Measurements from ENCODE around the gene DPH2.
A peak's percentile ranks its signal among the peaks of the same experiment; 100 is the strongest.

The DPH2 gene

DNA sequence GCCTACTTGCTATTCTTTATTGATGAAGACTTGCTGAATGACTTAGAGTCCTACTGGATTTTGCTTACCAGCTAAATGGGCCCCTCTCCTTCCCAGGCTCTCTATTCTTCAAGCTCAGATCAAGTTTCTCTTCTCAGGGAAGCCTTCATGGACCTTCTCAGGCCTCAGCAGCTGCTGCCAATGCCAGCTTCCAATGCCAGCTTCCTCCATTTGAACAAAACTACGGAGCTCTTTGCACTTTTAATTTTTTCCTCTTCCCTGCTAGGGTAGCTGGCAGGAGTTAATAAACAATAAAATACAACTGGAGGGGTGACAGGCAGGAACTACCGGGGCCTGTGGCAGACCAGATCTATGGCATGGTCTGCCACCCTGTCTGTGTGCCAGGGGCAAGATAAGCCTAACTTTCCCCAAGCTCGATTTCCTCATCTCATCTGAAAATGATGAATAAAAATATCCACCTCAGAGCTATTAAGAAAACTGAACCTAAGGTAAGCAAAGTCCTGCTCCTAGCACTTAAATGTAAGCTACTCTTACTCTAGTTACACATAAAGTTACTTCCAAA lies 24.1 kb upstream of the DPH2 start:
- DNase-seq, result no peak

DNA sequence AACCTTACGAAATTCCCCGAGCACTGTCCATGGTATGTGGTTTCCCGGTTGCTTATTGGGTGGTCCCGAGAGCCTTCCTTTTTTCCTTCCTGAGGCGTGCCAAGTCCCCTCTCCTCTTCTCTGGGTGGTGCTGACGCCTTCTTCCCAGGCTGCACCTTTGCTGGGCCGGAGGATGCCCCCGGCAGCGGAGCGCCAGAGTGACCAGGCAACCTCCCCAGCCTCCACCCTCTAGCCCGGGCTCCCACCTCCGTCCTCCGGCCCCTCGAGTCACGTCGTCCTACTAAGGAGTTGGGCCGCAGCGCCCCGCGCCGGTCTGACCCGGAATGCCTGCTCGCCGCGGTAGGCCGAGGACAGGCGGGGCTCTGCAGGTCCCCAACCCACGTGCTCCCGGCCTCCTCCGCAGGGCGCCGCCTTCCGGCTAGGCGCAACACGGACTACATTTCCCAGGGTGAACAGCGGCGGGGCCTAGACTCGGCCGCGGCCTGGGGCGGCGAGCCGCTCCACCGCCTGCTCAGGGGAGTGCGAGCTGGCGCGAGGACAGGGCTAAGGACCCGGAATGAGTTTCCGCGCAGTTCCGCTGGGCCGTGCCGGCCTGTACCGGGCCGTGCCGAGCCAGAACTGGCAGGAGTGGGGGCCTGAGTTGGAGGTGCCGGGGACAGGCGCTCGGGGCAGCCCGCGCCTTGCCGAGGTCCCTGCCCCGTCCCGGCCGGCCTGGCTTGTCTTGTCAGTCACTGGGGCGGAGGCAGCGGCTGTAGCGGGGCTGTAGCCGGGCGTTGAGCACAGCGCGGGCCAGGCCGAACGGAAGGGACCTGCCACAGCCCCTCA lies 23.4 kb upstream of the DPH2 start, which contains the start of gene IPO13:
Gene IPO13 (plus strand): TSS at position 715 of the 825 bp plus-strand sequence. CDS start 651 bp downstream, outside the sequence.
- peak; percentile 95 for DNase-seq

DNA sequence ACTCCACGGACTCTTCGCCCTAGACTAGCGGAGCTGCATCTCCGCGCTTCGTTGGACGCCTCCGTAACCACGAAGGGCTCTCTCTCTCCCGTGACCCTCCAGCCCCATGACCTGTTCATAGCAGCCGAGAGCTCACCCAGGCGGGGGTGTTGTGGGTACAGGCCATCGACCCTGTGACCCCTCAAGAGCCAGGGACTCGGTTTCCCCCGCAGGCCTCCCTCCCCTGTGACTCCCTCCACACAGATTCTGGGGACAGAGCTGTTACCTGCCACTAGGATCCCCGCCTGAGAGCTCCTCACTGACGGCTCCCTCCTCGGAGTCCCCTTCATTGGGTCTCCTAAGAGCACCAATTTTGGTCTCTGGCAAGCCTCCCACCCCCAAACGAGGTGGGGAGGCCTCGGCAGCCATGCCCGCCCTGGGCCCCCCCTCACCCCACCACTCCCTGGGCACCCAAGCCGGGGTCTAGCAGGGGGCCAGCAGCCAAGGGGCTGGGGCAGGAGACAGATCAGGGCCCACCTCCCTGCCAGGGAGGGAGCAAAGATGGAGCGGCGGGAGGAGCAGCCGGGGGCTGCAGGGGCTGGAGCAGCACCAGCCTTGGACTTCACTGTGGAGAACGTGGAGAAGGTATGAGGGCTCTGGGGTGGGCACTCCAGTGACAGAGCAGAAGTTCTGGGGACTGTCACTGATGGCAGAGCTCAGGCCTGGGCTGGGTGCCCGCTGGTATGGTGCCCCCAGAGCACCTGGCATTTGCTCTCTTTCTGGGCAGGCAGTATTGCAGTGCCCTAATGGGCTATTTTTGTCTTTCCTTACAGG lies 22.5 kb upstream of the DPH2 start:
- no peak for DNase-seq

DNA sequence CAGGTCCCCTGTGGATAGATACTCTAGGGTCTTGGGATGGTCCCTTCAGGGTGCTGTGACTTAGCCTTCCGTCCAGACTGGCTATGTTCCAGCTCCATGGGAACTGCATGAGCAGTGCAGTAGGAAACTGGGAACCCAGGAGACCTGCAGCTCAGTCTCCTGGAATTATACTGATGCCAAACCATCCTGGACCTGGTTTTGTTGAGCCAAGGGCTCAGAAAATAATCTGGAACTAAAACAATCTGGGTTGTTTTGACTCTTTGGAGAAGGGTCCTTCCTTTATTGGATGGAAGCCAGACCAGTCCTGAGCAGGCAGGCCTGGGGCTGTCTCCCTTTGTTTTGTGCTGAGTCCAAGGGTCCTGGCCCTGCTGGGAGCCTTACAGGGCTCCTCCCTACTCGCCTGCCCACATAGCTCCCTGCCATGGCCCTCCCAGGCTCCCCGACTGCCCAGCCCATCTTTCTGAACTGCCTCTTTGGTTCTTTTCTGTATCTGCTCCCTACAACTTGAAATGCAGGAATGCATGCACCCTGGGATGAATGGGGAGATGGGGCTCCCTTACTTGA lies 21.9 kb upstream of the DPH2 start:
- DNase-seq, result no peak

DNA sequence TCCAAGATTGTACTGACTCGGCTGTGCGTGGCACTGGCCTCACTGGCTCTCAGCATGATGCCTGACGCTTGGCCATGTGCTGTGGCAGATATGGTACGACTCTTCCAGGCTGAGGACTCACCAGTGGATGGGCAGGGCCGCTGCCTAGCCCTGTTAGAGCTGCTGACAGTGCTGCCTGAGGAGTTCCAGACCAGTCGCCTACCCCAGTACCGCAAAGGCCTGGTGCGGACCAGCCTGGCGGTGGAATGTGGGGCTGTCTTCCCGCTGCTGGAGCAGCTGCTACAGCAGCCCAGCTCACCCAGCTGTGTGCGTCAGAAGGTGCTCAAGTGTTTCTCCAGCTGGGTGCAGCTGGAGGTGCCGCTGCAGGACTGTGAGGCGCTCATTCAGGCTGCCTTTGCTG lies 20.1 kb upstream of the DPH2 start:
- DNase-seq, result no peak

DNA sequence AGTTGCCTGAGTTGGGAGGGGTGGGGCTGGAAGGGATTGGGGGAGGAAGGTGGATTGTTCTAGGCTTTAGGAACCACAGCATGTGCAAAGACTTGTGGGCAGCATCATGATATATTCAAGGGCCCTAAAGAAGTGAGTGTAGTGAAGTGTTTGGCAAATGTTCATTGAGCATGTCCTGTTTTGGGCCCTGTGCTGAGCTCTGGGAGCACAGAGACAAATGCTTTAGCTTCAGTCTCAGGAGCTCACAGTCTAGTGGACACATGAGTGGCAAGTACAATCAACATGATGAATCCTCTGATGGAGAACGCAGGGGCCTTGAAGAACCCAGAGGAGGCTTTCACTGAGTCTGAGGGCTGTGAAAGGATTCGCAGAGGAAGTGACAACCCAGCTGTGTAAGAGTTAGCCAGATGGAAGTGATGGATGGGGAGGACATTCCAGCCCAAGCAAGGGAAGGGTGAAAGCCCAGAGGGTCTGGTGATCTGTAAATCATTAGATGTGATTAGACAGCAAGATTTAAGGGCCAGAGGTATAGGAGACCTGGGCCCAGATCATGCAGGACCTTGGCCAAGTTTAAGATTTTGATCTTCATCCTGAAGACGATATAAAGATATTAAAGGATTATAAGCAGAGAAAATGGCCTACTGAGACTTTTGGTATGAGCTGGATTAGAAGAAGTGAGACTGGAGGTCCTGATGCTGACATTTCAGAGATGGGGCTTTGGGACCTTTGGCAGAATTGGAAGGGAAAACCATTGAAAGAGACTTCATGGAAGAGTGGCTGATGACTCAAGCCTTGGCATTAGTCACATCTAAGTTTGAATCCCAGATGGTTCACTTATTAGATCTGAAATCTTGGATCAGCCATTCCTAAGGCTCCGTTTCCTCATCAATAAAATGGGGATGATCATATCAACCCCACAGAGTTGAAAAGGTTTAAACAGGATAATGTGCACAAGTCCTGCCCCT lies 18.5 kb upstream of the DPH2 start:
- no peak for DNase-seq

DNA sequence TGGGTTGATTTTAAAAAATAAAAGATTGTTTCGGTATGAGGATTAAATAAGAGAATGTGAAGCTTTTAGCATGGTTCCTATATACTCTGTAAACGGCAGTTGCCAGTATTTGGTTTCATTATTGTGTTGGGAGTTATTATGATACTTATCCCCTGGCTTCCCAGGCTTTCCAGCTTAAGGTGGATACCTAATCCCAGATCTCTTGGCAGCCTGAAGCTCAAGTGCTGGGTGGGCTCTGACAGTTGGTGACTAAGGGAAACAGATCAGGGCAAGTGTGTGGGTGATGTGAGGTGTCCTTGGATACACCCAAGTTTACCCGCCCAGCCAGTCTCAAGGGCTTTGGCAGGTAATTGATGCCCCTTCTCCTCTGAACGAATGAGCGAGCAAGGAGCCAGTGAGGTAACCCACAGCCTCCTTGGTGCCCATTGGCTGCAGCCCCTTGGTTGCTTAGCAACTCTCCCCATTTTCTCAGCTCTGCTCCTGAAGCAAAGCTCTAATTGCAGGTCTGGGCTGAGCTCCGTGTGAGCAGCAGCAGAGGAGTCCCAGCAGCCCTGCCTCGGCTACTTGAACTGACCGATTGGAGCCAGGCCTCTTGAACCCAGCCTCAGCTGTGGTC lies 17.0 kb upstream of the DPH2 start:
- DNase-seq, result no peak

DNA sequence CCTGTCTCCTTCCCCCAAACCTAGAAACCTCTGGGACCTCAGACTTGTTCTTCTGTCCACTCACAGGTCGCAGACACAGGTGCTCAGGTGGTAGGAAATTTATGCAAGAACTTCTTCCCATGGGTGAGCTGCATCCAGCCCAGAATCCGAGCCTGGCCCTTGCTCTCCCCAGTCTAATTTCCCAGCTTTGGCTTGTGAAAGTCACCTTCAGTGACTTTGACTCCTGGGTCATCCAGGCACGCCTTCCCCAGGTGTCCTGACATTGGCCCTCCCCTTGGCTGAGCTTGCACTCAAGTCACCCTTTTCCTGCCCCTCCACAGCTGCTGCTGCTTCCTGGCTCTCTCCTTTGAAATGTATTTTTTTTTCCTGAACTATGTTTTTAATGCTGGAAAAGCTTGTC lies 16.4 kb upstream of the DPH2 start:
- no peak for DNase-seq

DNA sequence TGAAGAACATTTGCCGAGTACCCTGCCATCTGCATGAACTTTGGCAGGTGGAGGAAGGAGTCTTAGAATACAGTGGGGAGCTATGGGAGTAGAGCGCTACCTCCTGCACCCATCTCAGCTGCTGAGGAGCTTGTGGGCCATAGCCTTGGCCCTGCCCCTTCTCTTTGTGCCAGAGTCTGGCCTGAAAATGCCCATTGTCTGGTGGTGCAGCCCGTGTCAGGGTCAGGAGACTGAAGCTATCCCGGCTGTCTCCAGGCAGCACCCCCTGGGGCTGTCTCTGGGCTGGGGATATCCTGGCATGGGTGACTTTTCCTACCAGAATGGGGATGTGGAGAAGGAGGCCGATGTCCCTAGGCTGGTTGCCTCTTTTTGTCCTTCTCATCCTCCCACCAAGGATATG lies 15.8 kb upstream of the DPH2 start:
- no peak for DNase-seq

DNA sequence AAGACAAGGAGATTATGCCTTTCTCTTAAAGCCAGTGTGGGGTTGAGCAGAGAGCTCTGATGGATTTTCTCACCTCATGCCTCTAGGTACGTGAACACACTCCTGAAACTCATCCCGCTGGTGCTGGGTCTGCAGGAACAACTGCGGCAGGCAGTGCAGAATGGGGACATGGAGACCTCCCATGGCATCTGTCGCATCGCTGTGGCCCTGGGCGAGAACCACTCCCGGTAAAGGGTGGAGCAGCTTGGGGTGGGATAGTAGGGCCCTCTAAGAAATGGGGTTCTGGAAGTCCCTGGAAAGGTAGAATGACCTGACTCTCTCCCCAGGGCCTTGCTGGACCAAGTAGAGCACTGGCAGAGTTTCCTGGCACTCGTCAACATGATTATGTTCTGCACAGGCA lies 13.6 kb upstream of the DPH2 start:
- DNase-seq, result no peak

DNA sequence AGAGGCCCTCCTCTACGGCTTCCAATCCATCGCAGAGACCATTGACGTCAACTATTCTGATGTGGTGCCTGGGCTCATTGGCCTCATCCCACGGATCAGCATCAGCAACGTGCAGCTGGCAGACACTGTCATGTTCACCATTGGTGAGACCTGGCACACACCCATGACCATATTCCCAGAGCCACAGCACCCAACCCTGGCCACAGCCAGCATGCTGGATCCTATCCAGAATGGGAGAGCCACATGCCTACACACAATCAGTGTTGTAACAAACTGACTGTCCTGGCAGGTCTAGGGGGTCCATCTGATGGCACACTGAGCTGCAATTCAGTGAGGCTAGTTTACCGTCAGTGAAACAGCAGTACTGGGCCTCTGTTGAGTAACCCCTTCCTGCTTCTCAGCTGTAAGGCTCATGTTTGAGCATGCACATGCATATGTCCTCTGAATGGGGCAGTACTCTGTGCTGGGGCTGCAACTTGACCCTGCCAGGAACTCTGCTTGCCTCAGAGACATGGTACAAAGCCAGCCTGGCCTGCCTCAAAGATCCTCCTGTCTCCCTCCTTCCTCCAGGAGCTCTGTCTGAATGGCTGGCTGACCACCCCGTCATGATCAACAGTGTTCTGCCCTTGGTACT lies 12.3 kb upstream of the DPH2 start:
- DNase-seq, result no peak

DNA sequence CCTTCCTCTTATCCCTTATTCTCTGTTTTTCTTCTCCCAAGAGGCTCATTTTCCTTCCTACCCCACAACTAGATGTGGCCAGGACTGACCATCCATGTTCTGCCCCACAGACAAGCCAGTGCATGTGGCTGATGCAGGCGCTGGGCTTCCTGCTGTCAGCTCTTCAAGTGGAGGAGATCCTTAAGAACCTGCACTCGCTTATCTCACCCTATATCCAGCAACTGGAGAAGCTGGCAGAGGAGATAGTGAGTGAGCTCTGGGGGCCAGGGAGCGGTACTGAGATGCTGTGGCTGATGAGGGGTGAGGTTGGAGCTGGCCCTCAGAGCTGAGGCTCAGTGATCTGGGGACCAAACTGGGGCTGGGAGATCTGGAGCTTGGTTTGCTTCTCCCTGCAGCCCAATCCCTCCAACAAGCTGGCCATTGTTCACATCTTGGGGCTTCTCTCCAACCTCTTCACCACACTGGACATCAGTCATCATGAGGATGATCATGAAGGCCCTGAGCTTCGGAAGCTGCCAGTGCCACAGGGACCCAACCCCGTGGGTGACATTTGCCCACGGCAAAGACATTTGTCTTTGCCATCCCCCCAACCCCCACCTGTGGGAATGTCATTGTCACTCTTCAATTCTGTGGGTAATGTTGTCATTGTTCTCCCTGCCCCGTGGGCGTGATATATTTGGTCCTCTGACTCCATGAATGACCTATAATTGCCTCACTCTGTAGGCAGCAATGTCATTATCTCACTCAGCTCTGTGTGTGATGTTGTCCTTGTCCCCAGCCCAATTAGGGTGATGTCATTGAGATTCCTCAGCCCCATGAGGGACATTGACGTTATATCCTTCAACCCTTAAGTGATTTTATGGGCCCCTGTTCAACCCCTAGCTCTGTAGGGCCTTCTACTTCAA lies 11.2 kb upstream of the DPH2 start:
- DNase-seq, result no peak

DNA sequence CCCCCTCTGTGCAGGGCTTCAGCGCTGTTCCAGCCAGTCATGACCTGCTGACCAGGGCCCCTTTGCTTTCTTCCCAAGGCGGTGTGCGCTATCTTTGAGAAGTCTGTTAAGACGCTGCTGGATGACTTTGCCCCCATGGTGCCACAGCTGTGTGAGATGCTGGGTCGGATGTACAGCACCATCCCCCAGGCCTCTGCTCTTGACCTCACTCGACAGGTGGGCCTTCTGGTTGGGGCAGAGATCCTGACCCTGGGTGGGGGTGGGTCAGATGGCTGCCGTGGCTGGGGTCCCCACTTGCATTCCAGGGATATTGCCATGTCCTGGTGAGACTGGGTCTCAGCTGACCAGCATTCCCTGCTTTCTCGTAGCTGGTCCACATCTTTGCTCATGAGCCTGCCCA lies 9.0 kb upstream of the DPH2 start:
- no peak for DNase-seq

DNA sequence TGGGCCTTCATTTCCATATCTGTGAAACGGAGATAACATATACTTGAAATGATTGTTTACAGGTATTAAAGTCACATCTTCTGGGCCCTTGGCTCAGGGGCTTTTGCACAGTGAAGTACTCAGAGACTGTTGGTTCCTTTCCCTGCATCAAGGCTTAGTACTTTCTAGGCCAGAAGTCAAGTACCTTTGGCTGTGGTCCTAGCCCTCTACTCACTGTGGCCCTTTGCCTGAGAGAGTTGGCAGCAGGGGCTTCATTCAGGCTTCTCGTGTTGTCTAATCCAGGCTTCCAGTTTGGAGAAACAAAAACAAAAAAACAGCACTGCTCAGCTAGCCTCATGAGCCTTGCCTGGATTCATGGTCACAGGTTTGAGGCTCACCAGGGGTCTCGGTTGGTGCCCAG lies 8.1 kb upstream of the DPH2 start:
- no peak for DNase-seq

DNA sequence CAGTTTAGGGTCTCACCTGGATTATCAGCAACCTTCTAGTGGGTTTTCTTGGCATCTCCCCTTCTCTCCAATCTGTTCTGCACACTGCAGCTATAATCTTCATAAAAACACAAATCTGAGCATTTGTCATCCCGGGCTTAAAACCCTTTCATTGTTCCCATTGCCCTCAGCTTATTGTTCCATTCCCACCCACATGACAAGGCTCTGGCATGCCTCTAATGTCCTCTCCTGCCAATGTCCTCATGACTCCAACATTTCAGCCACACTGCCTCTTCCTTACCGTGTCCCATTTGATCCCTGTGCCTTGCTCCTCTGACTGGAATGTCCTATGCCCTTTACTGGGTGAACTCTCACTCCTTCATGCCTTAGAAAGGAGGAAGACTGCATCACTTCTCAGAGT lies 7.5 kb upstream of the DPH2 start:
- DNase-seq, result no peak

DNA sequence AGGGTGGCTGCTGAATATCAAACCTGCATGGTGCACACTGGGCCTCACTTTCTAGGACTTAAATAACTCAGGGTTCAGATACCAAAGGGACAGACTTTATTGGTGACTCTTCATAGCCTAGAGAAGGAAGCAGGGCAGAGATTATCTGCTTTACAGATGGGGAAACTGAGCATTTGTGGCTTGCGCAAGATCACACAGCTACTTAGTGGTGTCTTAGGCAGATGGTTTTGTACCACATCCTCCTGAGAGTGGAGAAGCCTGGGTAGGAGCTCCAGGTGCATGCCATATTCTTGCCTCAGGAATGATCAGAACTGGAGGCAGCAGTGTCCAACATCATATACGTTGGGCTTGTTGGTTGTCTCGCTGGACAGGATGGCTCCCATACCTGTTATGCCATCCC lies 6.8 kb upstream of the DPH2 start:
- DNase-seq, result no peak

DNA sequence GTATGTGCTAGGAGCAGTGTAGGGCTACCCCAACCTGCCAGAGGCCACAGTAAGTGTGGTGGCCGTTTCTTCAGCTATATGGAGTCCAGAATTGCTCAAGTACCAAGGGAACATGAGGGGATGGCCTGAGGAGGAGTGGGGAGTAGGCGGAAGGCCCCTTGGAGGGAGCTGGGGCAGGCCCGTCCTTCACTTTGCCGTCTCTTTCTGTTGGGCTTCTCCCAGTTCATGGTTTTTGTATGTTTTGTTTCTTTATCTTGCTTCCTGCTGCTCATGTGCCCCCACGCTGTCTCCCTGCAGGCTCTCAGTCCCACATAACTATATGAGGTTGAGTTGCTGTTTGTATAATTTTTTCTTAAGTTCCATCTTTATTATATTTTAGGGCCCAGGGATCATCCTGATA lies 5.9 kb upstream of the DPH2 start:
- DNase-seq, result no peak

DNA sequence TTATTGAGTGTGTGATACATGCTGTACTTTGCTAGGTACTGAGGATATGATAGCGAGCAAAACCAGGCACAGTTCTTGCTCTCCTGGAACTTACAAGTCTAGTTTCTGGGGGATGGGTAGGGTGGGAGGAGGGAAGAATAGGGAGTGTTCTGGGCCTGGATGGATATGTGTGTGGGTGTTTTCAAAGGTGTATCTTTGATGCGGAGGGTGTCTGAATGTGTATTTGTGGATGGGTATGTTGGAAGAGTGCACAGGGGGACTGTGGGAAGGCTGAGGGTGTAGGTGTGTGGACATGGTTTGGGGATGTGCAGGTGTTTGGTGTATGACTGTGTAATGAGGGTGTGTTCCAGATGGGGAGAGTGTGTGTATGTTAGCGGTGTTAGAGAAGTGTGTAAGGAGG lies 4.5 kb upstream of the DPH2 start:
- no peak for DNase-seq

DNA sequence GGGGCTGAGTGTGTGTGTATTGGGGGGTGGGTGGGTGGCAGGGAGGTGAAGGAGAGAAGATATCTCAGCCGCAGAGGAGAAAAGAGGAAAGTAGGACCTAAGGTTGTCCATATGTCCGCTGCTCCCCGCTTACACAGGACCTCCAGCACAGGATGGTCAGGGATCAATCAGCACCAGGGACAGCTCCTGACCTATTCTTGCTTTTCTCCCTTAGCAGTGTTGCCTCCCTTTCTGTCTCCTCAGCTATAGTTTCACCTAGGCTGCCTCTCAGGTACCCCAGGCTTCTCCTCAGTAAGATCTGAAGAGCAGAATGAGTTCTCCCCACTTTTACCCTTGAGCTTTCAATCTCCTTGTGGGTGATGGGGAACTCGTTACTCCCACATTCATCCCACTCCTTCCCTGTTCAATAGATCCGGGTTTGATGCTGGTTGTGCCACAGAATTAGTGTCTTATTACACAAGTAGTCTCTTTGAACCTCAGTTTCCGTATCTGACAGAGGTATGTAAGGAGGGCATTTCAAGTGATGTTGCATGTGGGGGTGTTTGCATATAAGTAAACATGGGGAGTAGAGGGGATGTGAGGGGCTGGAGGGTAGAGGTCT lies 1.4 kb upstream of the DPH2 start:
- peak; percentile 30 for DNase-seq

DNA sequence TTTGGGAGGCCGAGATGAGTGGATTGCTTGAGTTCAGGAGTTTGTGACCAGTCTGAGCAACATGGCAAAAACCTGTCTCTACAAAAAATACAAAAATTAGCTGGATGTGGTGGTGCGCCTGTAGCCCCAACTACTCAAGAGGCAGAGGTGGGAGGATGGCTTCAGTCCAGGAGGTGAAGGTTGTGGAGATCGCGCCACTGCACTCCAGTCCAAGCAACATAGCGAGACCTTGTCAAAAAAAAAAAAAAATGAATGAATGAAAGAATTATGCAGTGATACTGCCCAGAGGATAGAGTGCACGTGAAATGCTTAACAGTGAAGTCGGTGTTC lies 429 bp upstream of the DPH2 start:
- DNase-seq, result no peak

All from fibroblast of skin of right biceps (primary cell).